Measurements from ENCODE around the gene LRRC53. TPM values are rescaled to one million over a fixed set of nuclear protein-coding genes. Genes with fewer than 3 reads are reported as not detected.

The LRRC53 gene, protein sequence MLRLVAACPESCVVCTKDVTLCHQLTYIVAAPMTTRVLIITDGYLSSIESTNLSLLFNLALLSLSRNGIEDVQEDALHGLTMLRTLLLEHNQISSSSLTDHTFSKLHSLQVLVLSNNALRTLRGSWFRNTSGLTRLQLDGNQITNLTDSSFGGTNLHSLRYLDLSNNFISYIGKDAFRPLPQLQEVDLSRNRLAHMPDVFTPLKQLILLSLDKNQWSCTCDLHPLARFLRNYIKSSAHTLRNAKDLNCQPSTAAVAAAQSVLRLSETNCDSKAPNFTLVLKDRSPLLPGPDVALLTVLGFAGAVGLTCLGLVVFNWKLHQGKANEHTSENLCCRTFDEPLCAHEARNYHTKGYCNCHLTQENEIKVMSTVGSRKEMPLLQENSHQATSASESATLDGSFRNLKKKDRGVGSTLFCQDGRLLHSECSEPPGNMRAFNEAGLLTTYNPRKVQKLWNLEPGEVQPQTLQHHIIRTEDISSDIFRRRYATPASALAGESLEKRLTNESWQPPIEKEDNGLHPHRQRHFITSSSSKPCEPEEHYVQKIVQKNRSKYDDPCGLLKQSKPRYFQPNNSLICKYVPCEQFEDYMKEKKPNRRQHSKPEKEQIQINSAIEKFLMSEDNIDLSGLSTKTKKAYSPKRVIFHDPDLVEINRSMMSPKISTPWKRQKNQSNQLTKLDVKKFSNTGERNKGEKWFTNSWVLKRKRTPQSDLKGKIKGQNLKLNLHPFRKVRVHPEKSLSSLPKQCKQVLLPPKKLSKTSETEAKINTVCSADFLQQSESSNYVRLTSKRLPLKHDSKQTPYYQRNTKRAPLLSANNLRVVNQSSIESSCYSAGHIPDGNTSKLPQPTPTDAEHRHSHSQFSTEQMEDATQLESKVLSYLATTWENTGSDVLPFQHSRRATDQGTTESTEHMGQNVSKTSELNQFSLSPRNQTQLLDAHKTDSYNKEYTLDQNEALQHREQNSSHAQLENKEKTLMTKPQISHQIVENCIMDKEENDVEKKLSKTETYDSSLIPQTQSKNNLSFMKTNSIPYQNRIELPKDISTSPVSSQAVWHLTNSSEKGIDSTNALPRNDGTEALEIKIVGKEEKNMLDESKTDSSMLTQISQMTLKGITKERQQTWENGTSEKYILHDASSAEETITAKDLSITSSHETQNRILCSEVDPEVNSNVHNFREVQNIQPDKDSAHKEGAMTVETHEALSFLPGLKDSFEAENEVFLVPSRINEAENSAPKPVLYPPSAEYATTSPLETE
- total RNA-seq: not detected in 2 replicates

DNA sequence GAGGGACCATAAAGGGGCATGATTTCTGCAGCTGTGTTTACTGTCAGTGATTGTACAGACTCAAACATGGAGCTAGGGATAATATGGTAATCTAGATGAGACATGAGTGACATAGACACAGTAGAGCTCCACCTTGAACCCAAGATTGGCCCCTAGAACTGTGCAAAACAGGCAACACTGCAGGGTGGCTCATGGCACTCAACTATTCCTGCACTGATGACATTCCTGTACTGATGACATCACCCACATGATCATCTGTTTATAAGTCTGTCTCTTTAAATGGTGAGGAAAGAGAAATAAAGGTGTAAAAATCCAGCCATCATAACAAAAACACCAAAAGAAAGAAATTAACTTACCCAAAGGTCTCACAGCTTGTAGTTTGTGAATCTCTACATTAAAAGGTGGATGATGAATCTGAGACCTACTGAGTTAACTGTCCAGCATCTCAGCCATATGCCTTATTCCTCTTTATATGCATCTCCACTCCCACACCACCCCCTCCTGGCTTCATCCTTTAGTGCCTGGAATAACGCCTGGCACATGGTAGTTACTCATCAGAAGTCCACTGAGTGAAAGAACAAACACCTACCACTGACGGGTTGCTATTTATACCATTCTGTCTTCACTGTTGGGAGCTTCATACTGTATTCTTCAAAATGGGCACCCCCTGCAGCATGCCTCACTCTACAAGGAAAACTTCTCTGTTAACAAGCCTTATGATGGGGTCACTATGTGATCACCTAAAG is at the start of gene LRRC53:
Gene LRRC53, minus strand, starts transcription at position 442 of the 746 bp plus-strand sequence. CDS start 29,262 bp downstream, outside the sequence.

Other genes starting within 250 kb of the LRRC53 start
- gene ERICH3, start 161.2 kb upstream of the LRRC53 start, total RNA-seq: not detected in 2 replicates
- gene CRYZ, start 220.4 kb upstream of the LRRC53 start, total RNA-seq: 46.9 and 53.4 TPM in 2 replicates
- gene TYW3, start 220.5 kb upstream of the LRRC53 start, total RNA-seq: 16.2 and 17.6 TPM in 2 replicates